NCI-H748 treated with DMSO at 0.1 percent for 48 hours (cell line): ENCODE results near the gene AUP1.

Experiments used
- DNase-seq: peaks from one replicate; lab custom pipeline; 2025; lab: John Stamatoyannopoulos, UW

AUP1 gene

GRCh38 chr2:74535440-74535965 lies 6.0 kb upstream of the AUP1 start:
- DNase-seq = no peak

- no peak for DNase-seq
Measured at GRCh38 chr2:74534411-74534810, 4.9 kb upstream of the AUP1 start.

- DNase-seq = no peak
Measured at GRCh38 chr2:74533464-74533863, 4.0 kb upstream of the AUP1 start.

- DNase-seq = peak; percentile 8
Measured at GRCh38 chr2:74532222-74532621, 2.7 kb upstream of the AUP1 start.

- no peak for DNase-seq
Measured at GRCh38 chr2:74531666-74532065, 2.2 kb upstream of the AUP1 start.

- DNase-seq = no peak
Measured at GRCh38 chr2:74530239-74531187, 1.0 kb upstream of the AUP1 start.

GRCh38 chr2:74528600-74529356 lies 728 bp downstream of the AUP1 start:
- DNase-seq = no peak

GRCh38 chr2:74527741-74528140 lies 1.8 kb downstream of the AUP1 start:
- no peak for DNase-seq

- no peak for DNase-seq
Measured at GRCh38 chr2:74526649-74527230, 2.8 kb downstream of the AUP1 start.

- DNase-seq = no peak
Measured at GRCh38 chr2:74525717-74526648, 3.5 kb downstream of the AUP1 start, which contains the start of gene DQX1. TSS of gene DQX1 (minus strand) at chr2:74526231. CDS start at chr2:74525729, 502 bp downstream.

- no peak for DNase-seq
Measured at GRCh38 chr2:74524955-74525716, 4.4 kb downstream of the AUP1 start.

GRCh38 chr2:74524005-74524404 lies 5.5 kb downstream of the AUP1 start:
- DNase-seq = no peak

- no peak for DNase-seq
Measured at GRCh38 chr2:74522516-74522915, 7.0 kb downstream of the AUP1 start.

- DNase-seq = no peak
Measured at GRCh38 chr2:74516650-74517049, 12.9 kb downstream of the AUP1 start.

GRCh38 chr2:74515981-74516633 lies 13.4 kb downstream of the AUP1 start:
- DNase-seq = no peak

GRCh38 chr2:74515271-74515980 lies 14.1 kb downstream of the AUP1 start:
- no peak for DNase-seq

GRCh38 chr2:74514368-74515270 lies 14.9 kb downstream of the AUP1 start, which contains the start of gene TLX2:
TSS of gene TLX2 (plus strand) at chr2:74514450. CDS start at chr2:74514807, 357 bp downstream.
- DNase-seq = peak; percentile 19
